ENCODE measurements around the gene SLC26A2.

The SLC26A2 gene

DNA sequence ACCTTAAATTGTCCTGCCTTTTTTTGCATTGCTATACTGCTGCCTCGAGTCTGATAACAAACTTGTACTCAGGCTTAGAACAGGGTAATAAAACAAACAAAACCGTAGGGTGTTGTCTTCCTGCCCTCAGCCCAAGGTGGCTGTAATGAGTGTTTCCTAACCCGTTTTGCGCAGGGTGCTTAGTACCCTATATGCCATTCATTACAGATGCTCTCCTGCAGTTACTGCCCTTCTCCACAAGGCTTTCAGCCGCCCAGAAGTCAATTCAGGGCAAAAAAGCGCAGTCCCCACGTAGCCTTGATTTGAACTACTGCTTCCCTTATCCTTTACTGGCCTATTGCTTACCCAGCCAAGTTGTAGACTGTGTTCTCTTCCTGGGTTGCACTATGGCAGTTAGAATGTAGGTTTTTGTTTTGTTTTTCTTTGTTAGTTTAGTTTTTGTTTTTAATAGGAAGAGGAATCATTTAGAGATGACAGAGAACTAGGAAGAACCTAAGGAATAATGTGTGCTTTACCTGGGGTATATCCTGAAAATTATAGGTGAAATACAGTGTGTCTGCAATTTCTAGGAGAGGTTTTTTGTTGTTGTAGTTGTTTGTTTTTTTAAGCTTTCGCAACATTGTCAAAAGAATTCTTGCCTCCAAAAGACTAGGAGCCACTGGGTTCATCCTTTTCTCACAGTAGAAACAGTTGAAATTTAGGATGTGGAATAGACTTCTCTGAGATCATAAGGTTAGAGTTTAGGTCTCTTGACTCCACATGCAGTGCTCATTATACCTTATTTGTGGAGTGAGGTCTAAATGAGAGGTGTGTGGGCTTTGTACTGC, 41.3 kb downstream of the SLC26A2 start:
- ChIA-PET POLR2A (interaction anchor here (1.6 kb wide), 1 partner anchor 105 kb away, joined by 4 read pairs; no protein-coding TSS in a partner anchor), CTCF (interaction anchor here (0.8 to 3.8 kb wide), 13 partner anchors 8 to 218 kb away, joined by 3 to 48 read pairs (median 4); no protein-coding TSS in a partner anchor)
- H3K4me3 ChIP-seq (ENCODE audit: low read depth, low read length): peak overlapping the region; percentile 98
- peak; percentile 37 for DNase-seq (ENCODE audit: low read depth, low spot score)
- TF ChIP-seq, protein P1, sequence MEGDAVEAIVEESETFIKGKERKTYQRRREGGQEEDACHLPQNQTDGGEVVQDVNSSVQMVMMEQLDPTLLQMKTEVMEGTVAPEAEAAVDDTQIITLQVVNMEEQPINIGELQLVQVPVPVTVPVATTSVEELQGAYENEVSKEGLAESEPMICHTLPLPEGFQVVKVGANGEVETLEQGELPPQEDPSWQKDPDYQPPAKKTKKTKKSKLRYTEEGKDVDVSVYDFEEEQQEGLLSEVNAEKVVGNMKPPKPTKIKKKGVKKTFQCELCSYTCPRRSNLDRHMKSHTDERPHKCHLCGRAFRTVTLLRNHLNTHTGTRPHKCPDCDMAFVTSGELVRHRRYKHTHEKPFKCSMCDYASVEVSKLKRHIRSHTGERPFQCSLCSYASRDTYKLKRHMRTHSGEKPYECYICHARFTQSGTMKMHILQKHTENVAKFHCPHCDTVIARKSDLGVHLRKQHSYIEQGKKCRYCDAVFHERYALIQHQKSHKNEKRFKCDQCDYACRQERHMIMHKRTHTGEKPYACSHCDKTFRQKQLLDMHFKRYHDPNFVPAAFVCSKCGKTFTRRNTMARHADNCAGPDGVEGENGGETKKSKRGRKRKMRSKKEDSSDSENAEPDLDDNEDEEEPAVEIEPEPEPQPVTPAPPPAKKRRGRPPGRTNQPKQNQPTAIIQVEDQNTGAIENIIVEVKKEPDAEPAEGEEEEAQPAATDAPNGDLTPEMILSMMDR (IDR thresholded peaks at IDR 0.05; ENCODE audit: insufficient read depth, low read length, missing control alignments): peak; percentile 66

DNA sequence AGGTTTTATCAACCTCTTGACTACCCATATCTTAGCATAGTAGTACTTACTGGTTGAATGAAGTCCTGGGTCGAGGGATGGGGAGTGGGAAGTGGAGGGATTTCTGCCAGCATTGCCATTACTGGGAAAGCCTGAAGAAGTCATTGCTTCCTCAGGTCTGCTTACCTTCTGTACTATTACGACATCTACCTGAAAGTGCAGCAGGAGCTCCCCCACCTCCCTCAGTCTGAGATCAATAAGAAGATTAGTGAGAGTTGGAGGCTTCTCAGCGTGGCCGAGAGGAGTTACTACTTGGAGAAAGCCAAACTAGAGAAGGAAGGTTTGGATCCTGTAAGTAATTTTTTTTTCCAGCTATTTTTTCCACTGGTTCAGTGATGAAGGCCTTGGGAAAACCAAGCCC, 45.8 kb downstream of the SLC26A2 start:
- POLR2A ChIA-PET: interaction anchor here (0.7 kb wide), 1 partner anchor 154 kb away, joined by 3 read pairs; no protein-coding TSS in a partner anchor
- CTCF ChIA-PET: interaction anchor here (0.6 to 4.0 kb wide), 14 partner anchors 9 to 212 kb away, joined by 3 to 15 read pairs (median 4); partner anchors contain the start of gene SLC26A2

DNA sequence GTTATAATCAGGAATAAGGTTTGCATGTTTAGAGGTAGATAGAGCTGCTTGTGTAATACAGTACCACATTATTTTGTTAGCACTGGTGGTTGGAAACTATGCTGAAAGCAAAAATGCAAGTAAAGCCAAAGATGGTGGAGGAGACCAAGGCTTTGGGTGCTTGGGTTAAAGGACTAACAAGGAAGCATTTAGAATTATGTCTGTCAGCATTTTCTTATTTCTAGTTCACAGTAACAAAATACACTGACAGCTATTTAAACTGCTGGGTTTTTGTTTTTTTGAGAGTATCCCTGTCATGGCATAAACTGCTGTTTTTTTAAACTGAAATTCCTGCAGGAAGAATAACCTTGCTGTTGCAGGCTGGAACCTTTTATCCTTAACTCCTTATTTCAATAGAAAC, 46.5 kb downstream of the SLC26A2 start:
- TF ChIP-seq, protein P1 (IDR thresholded peaks at IDR 0.05; ENCODE audit: insufficient read depth, low read length, missing control alignments): no peak
- ChIA-PET CTCF (interaction anchor here (0.8 to 4.0 kb wide), 11 partner anchors 11 to 211 kb away, joined by 3 to 15 read pairs (median 5); no protein-coding TSS in a partner anchor), POLR2A (no interaction called here)
- no peak overlapping the region for H3K4me3 ChIP-seq (ENCODE audit: low read depth, low read length)
- no peak for DNase-seq (ENCODE audit: low read depth, low spot score)

More for the DNA sequence above, 45.8 kb downstream of the SLC26A2 start:
- no peak overlapping the region for H3K4me3 ChIP-seq (ENCODE audit: low read depth, low read length)
- no peak for DNase-seq (ENCODE audit: low read depth, low spot score)
- TF ChIP-seq, protein P1 (IDR thresholded peaks at IDR 0.05; ENCODE audit: insufficient read depth, low read length, missing control alignments): no peak

DNA sequence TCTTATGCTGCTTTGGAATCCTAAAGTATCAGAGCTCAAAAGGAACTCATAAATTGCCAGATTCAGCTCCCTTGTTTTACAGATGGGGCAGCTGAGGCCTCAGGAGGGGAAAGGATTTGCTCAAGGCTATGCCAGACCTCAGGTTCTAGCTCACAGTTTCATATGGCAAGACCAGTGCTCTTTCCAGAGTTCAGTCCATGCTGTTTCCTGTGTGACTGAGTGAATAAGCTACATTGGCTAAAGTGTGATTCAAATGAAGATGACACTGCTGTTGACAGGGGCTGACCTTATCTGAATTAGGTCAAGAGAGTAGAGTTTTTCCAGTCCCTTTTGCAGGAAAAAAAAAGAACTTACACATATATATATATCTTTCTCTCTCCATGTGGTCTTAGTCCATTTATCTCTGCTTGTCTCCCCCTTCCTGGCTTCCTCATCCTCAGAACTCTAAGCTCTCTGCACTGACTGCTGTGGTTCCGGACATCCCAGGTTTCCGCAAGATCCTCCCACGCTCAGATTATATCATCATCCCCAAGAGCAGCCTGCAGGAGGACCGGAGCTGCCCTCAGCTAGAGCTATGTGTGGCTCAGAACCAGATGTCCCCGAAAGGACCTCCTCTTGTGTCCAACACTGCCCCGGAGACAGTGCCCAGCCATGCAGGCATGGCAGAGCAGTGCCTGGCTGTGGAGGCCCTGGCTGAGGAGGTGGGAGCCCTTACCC, 49.3 kb downstream of the SLC26A2 start:
- ChIA-PET POLR2A (interaction anchor here (0.6 to 1.7 kb wide), 2 partner anchors 10 to 12 kb away, joined by 3 to 5 read pairs; partner anchors contain the start of genes HMGXB3 and TIGD6), CTCF (interaction anchor here (0.7 to 1.2 kb wide), 4 partner anchors 9 to 172 kb away, joined by 3 to 6 read pairs (median 3); partner anchors contain the start of genes HMGXB3, PDE6A and TIGD6)
- DNase-seq (ENCODE audit: low read depth, low spot score): no peak
- TF ChIP-seq, protein P1 (IDR thresholded peaks at IDR 0.05; ENCODE audit: insufficient read depth, low read length, missing control alignments): no peak
- H3K4me3 ChIP-seq (ENCODE audit: low read depth, low read length): no peak overlapping the region

DNA sequence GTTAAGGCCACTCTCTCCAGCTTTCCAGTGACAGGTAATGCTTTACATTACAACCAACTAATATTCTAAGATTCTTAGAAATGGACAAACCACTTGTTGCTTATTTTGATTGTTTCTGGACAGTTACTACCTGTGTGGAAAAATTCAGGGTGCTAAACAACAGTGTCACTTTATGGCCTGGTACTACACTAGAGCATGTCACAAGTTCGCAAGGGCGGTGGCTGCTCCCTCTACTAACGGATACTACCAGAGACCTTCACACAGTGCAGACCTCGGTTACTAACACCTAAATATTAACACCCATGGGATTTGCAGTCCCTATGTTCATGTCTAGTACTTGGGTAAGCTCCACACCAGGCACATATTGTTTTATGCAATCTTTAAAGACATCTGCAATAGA, 53.4 kb downstream of the SLC26A2 start:
- DNase-seq (ENCODE audit: low read depth, low spot score): no peak
- TF ChIP-seq, protein P1 (IDR thresholded peaks at IDR 0.05; ENCODE audit: insufficient read depth, low read length, missing control alignments): no peak
- no peak overlapping the region for H3K4me3 ChIP-seq (ENCODE audit: low read depth, low read length)
- CTCF ChIA-PET: interaction anchor here (0.9 kb wide), 1 partner anchor 149 kb away, joined by 3 read pairs; no protein-coding TSS in a partner anchor
- POLR2A ChIA-PET: no interaction called here
